IPS DF 6.9 (cell line): ENCODE data around the gene IRS1.

Experiments
- DNase-seq: peaks from one replicate; pipeline ENCODE4 v3.0.0-alpha.2; 2013; ENCODE audit warnings: low read depth, low spot score
- H3K27ac ChIP-seq: one replicate; pipeline ENCODE4 v1.5.1; 2013; ENCODE audit warnings: low read length, control low read depth
- H3K27me3 ChIP-seq: 2 replicates; pipeline ENCODE4 v1.6.1; 2013; ENCODE audit warnings: mild to moderate bottlenecking, low read length; ENCODE audit not compliant: control insufficient read depth, insufficient read depth
- H3K36me3 ChIP-seq: 2 replicates; pipeline ENCODE4 v1.6.1; 2013; ENCODE audit warnings: low read length; ENCODE audit not compliant: control insufficient read depth, insufficient read depth
- H3K4me1 ChIP-seq: 2 replicates; pipeline ENCODE4 v1.6.1; 2013; ENCODE audit warnings: low read length; ENCODE audit not compliant: control insufficient read depth, insufficient read depth
- H3K4me3 ChIP-seq: 2 replicates; pipeline ENCODE4 v1.5.1; 2013; ENCODE audit warnings: mild to moderate bottlenecking, low read length
- H3K9me3 ChIP-seq: 2 replicates; pipeline ENCODE4 v1.6.1; 2013; ENCODE audit warnings: low read length, inconsistent platforms; ENCODE audit not compliant: control insufficient read depth, insufficient read depth
- WGBS: extraction: QIAGEN DNeasy Blood & Tissue Kit; methylation state at CpG from one replicate; pipeline ENCODE4 v1.1.7; 2013; ENCODE audit warnings: mixed read lengths, missing lambda C conversion rate; ENCODE audit not compliant: insufficient read length, insufficient coverage; 5-methylcytosine and 5-hydroxymethylcytosine counted together

The IRS1 gene

DNA sequence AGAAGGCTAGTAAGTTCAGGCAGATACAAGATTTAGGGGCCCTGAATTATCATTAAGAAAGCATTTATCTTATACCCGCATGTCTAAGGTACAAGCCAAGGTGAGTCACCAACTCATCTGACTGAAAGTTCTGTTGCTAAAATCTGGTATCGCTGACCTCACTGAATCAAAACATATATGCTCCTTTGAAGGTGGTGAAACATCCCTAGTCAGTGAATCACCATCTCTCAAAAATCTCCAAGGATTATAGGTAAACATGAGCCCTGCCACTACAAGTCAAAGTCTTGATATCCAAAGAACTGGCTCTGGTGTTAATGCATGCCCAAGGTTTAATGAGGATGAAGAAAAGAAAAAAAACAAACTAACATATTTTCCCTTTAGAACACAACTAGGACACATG lies 43.5 kb downstream of the IRS1 start:
- no CpG with 5 or more reads among the region's 2 CpGs for WGBS
- Histone ChIP-seq H3K9me3 (no peaks in the 10 kb centered on the region), H3K4me1 (peaks cover 2% of the 10 kb centered on the region; the same call in 1 of the 2 replicates), H3K27ac (no peak overlapping the region), H3K4me3 (no peak overlapping the region), H3K27me3 (no peaks in the 10 kb centered on the region), H3K36me3 (no peaks in the 10 kb centered on the region; the same call in 1 of the 2 replicates)
- no peak for DNase-seq

- no peaks in the 10 kb centered on the region for H3K9me3 ChIP-seq
- no peaks in the 10 kb centered on the region; the same call in 1 of the 2 replicates for H3K36me3 ChIP-seq
- WGBS = no CpG with 5 or more reads among the region's 1 CpG
- H3K4me3 ChIP-seq = no peak overlapping the region
- H3K27ac ChIP-seq = no peak overlapping the region
- peaks cover 2% of the 10 kb centered on the region; the same call in 1 of the 2 replicates for H3K4me1 ChIP-seq
- DNase-seq = no peak
- no peaks in the 10 kb centered on the region for H3K27me3 ChIP-seq
Measured at GRCh38 chr2:226755631-226756030, 44.0 kb downstream of the IRS1 start.

GRCh38 chr2:226754821-226755604 lies 44.6 kb downstream of the IRS1 start:
- Histone ChIP-seq H3K27ac (no peak overlapping the region), H3K4me3 (no peak overlapping the region), H3K4me1 (peaks cover 2% of the 10 kb centered on the region; the same call in 1 of the 2 replicates), H3K9me3 (no peaks in the 10 kb centered on the region), H3K36me3 (no peaks in the 10 kb centered on the region; the same call in 1 of the 2 replicates), H3K27me3 (no peaks in the 10 kb centered on the region)
- DNase-seq = no peak
- WGBS = no CpG with 5 or more reads among the region's 8 CpGs

- WGBS = no CpG with 5 or more reads among the region's 4 CpGs
- no peak for DNase-seq
- no peaks in the 10 kb centered on the region for H3K36me3 ChIP-seq
Measured at GRCh38 chr2:226752887-226753286, 46.7 kb downstream of the IRS1 start.

GRCh38 chr2:226747288-226747687 lies 52.3 kb downstream of the IRS1 start:
- Histone ChIP-seq H3K4me1 (0 out of 2 replicates have a peak, but pooled peaks cover 1% of the 10 kb centered on the region), H3K9me3 (no peaks in the 10 kb centered on the region), H3K27ac (no peak overlapping the region), H3K27me3 (no peaks in the 10 kb centered on the region), H3K36me3 (no peaks in the 10 kb centered on the region), H3K4me3 (no peak overlapping the region)
- no peak for DNase-seq
- WGBS = no CpG with 5 or more reads among the region's 3 CpGs

More at GRCh38 chr2:226752887-226753286, 46.7 kb downstream of the IRS1 start:
- Histone ChIP-seq H3K9me3 (no peaks in the 10 kb centered on the region), H3K27ac (no peak overlapping the region), H3K4me3 (no peak overlapping the region), H3K27me3 (no peaks in the 10 kb centered on the region), H3K4me1 (no peaks in the 10 kb centered on the region)

GRCh38 chr2:226746196-226746800 lies 53.3 kb downstream of the IRS1 start:
- no peaks in the 10 kb centered on the region for H3K27me3 ChIP-seq
- H3K4me1 ChIP-seq = 0 out of 2 replicates have a peak, but pooled peaks cover 1% of the 10 kb centered on the region
- H3K4me3 ChIP-seq = no peak overlapping the region
- no peaks in the 10 kb centered on the region for H3K36me3 ChIP-seq
- no peak overlapping the region for H3K27ac ChIP-seq
- H3K9me3 ChIP-seq = no peaks in the 10 kb centered on the region
- WGBS = no CpG with 5 or more reads among the region's 1 CpG
- DNase-seq = no peak

- no peaks in the 10 kb centered on the region for H3K36me3 ChIP-seq
Measured at GRCh38 chr2:226743915-226744314, 55.7 kb downstream of the IRS1 start.

DNA sequence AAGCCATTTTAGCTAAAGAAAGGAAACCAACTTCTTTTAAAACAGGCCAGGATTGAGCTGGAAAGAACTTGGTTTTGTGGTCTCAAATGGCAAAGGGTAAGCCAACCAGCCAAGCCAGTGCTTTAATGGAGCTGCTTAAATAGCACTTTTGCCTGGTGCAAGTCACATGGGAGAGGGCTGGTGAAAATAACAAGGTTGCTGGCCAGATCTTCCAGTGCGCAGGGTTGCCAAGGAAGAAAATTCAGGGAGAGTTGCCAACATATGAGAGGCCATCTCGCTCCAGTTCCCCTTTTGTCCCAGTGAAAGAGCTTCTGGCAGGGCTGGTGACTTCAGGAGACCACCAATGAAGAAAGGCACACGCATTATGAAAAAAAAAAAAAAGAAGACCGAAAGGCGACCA lies 57.3 kb downstream of the IRS1 start:
- Histone ChIP-seq H3K36me3 (no peaks in the 10 kb centered on the region), H3K27ac (no peak overlapping the region), H3K4me1 (0 out of 2 replicates have a peak, but pooled peaks cover 3% of the 10 kb centered on the region), H3K9me3 (no peaks in the 10 kb centered on the region), H3K27me3 (no peaks in the 10 kb centered on the region), H3K4me3 (no peak overlapping the region)
- no CpG with 5 or more reads among the region's 5 CpGs for WGBS
- DNase-seq = no peak

More at GRCh38 chr2:226743915-226744314, 55.7 kb downstream of the IRS1 start:
- no peak for DNase-seq
- no CpG with 5 or more reads among the region's 4 CpGs for WGBS
- Histone ChIP-seq H3K4me3 (no peak overlapping the region), H3K27ac (no peak overlapping the region), H3K9me3 (no peaks in the 10 kb centered on the region), H3K27me3 (no peaks in the 10 kb centered on the region), H3K4me1 (0 out of 2 replicates have a peak, but pooled peaks cover 3% of the 10 kb centered on the region)

DNA sequence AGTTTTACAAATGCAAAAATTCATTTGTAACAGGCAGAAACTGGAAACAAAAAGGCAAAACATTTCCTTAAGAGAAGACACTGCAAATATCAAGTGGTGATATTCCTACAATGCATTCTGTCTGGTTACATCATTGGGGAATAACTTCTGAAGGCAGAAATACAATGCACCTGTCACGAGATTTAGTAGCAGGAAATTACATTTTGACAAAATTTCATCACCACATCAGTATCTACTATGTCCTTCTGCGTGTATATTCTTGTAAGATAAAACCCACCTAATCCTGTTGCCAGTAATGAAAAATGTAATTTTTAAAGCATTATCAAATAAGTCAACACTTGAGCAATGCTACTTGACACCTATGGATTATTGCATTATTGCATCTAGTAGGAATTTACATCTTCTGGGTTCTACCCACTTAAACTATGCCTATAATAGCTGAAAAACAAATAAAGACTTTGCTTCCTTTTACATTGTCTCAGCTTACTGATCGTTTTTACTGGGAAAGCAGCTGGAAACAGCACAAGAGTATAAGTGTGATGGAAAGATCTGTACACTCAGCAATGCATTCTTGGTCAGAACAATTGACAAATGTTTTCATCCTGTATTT lies 59.5 kb downstream of the IRS1 start:
- Histone ChIP-seq H3K27me3 (no peaks in the 10 kb centered on the region), H3K36me3 (no peaks in the 10 kb centered on the region), H3K9me3 (no peaks in the 10 kb centered on the region), H3K4me3 (no peak overlapping the region), H3K27ac (no peak overlapping the region), H3K4me1 (0 out of 2 replicates have a peak, but pooled peaks cover 2% of the 10 kb centered on the region)
- WGBS = no CpG with 5 or more reads among the region's 3 CpGs
- no peak for DNase-seq

DNA sequence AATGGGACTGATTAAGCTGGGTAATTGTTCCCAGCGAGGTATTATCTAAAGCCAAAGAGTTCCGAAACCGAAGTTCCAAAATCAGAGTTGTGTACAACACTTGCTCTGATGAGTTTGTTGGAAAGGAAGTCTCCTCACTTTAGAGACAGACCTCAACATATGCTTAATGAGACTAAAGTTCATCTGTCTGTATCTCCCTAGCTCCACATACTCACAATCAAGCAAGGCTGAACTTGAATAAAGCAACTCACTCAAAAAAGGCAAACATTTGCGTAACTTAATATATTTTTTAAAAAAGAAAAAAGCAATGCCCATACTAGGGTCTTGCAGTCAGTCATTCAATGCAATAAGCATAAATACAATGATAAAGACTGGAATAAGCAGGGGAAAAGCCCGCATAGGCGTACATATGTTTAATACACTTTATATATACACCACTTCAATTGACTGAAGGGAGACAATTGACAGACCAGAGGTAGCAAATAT lies 60.0 kb downstream of the IRS1 start:
- no CpG with 5 or more reads among the region's 6 CpGs for WGBS
- Histone ChIP-seq H3K27ac (no peak overlapping the region), H3K4me3 (no peak overlapping the region), H3K9me3 (no peaks in the 10 kb centered on the region), H3K27me3 (no peaks in the 10 kb centered on the region), H3K36me3 (no peaks in the 10 kb centered on the region), H3K4me1 (0 out of 2 replicates have a peak, but pooled peaks cover 2% of the 10 kb centered on the region)
- DNase-seq = no peak
